HG03060 (cell line): Measurements from ENCODE around the gene ESRRA.

Source experiments
- ATAC-seq: cut with Tn5 transposase; IDR thresholded peaks from one replicate; pipeline ENCODE4 v1.9.1; 2021; ENCODE audit warnings: low read depth, moderate number of reproducible peaks; ENCODE audit not compliant: unreplicated experiment

ESRRA gene

GRCh38 chr11:64344787-64345186 lies 39.5 kb downstream of the ESRRA start:
- no peak for ATAC-seq

GRCh38 chr11:64347193-64347867 lies 42.0 kb downstream of the ESRRA start:
- no peak for ATAC-seq

GRCh38 chr11:64348383-64349024 lies 43.2 kb downstream of the ESRRA start:
- no peak for ATAC-seq

GRCh38 chr11:64349025-64349387 lies 43.7 kb downstream of the ESRRA start:
- ATAC-seq = no peak

- no peak for ATAC-seq
Measured at GRCh38 chr11:64349404-64349803, 44.1 kb downstream of the ESRRA start.

- ATAC-seq = no peak
Measured at GRCh38 chr11:64351136-64351631, 45.9 kb downstream of the ESRRA start.

GRCh38 chr11:64352099-64352994 lies 47.0 kb downstream of the ESRRA start:
- ATAC-seq = no peak

GRCh38 chr11:64352995-64353714 lies 47.8 kb downstream of the ESRRA start:
- ATAC-seq = no peak

- ATAC-seq = no peak
Measured at GRCh38 chr11:64353715-64354506, 48.6 kb downstream of the ESRRA start.

- ATAC-seq = no peak
Measured at GRCh38 chr11:64355078-64355940, 50.0 kb downstream of the ESRRA start.

- no peak for ATAC-seq
Measured at GRCh38 chr11:64356498-64357411, 51.4 kb downstream of the ESRRA start.

- no peak for ATAC-seq
Measured at GRCh38 chr11:64357446-64357845, 52.1 kb downstream of the ESRRA start.

- no peak for ATAC-seq
Measured at GRCh38 chr11:64357904-64358535, 52.7 kb downstream of the ESRRA start.

GRCh38 chr11:64358536-64358906 lies 53.2 kb downstream of the ESRRA start:
- no peak for ATAC-seq

- ATAC-seq = no peak
Measured at GRCh38 chr11:64358907-64359711, 53.8 kb downstream of the ESRRA start, which contains the start of gene RPS6KA4. Gene RPS6KA4 (plus strand): TSS chr11:64359162. CDS start chr11:64359236, 74 bp downstream.

- ATAC-seq = no peak
Measured at GRCh38 chr11:64359712-64360445, 54.6 kb downstream of the ESRRA start.
